GM12892 (cell line): Measurements from ENCODE around the gene SIVA1.

Experiments
- POLR2A ChIP-seq: IDR thresholded peaks from 2 replicates; pipeline ENCODE4 v1.6.1; 2011; ENCODE audit warnings: low read depth, low read length, control low read depth
- POLR2AphosphoS5 ChIP-seq: IDR thresholded peaks from 2 replicates; pipeline ENCODE4 v1.6.1; 2011; ENCODE audit warnings: low read depth, low read length, control low read depth
- TAF1 ChIP-seq: IDR thresholded peaks from 2 replicates; pipeline ENCODE4 v1.6.1; 2011; ENCODE audit warnings: low read depth, mild to moderate bottlenecking, control low read depth, low read length, borderline replicate concordance

GRCh38 chr14:104789752-104790743, 37.1 kb downstream of the SIVA1 start:
- TF ChIP-seq POLR2A = no peak
- TF ChIP-seq POLR2AphosphoS5 = no peak
- TF ChIP-seq TAF1 = no peak
